SH-SY5Y (cell line): ENCODE data around the gene STAB1.

Source experiments
- GATA2 ChIP-seq: IDR thresholded peaks from 2 replicates; pipeline ENCODE4 v1.6.1; 2011; ENCODE audit warnings: mild to moderate bottlenecking, low read depth, low read length
- GATA3 ChIP-seq: IDR thresholded peaks from 2 replicates; pipeline ENCODE4 v1.6.1; 2011; ENCODE audit warnings: low read depth, mild to moderate bottlenecking, low read length, moderate library complexity

- TF ChIP-seq GATA2: no peak
- TF ChIP-seq GATA3: no peak
These were observed 42.7 kb downstream of the STAB1 start for GRCh38 chr3:52537726-52538421.
